GM12878 (cell line): ENCODE data around the gene FARSB. TPM values are rescaled to one million over a fixed set of nuclear protein-coding genes. Genes with fewer than 3 reads are reported as not detected.

ENCODE experiments used
- ATAC-seq: fragments of 200-7000 bp; cut with Tn5 transposase; 3 replicates; pipeline ENCODE4 v1.9.1; 2020; ENCODE audit warnings: mild to moderate bottlenecking, moderate library complexity
- BruUV-seq: library from RNA; stranded (reverse); fragments of 400-500 nt; replicated peaks from 2 replicates; lab custom pipeline; 2021; lab: Mats Ljungman, UMichigan
- CTCF ChIA-PET: fragments of 300-600 bp; sonication (Branson Sonifier 250); formaldehyde crosslinking; extraction: SDS; loops from one replicate; lab custom pipeline; 2021; ENCODE audit warnings: inconsistent platforms; lab: Yijun Ruan, JAX
- POLR2A ChIA-PET: fragments of 350-600 bp; formaldehyde crosslinking; extraction: SDS; loops from one replicate; lab custom pipeline; 2021; ENCODE audit warnings: inconsistent platforms; lab: Charles Lee
- RAD21 ChIA-PET: fragments of 300-600 bp; sonication (Branson Sonifier 250); formaldehyde crosslinking; loops from one replicate; lab custom pipeline; 2023; ENCODE audit warnings: antibody characterized with exemption; ENCODE audit not compliant: unreplicated experiment; lab: Charles Lee
- SMC1A ChIA-PET: fragments of 300-600 bp; sonication (Branson Sonifier 250); formaldehyde crosslinking; loops from one replicate; lab custom pipeline; 2023; ENCODE audit not compliant: unreplicated experiment, uncharacterized antibody; lab: Charles Lee
- DNase-seq: peaks from one replicate; pipeline ENCODE4 v3.0.0-alpha.2; 2011; ENCODE audit warnings: low read depth, low spot score
- FAIRE-seq: peaks from 3 replicates; lab custom pipeline; 2011; peaks lifted over from hg19 to GRCh38; lab: Jason Lieb, UNC
- H2AFZ ChIP-seq: 2 replicates; pipeline ENCODE4 v1.6.0; 2011; ENCODE audit warnings: low read depth, low read length, control low read depth; ENCODE audit not compliant: control insufficient read depth
- H3K27ac ChIP-seq: 2 replicates; pipeline ENCODE4 v1.5.1; 2011; ENCODE audit warnings: control low read depth; ENCODE audit not compliant: control insufficient read depth, insufficient read depth
- H3K27me3 ChIP-seq, 2 experiments: replicated peaks in 1 of 2; 2 replicates each; pipeline versions ENCODE4 v1.6.0 to v1.6.1; 2011; ENCODE audit warnings: low read length in 1 of 2; ENCODE audit not compliant: control insufficient read depth in 2 of 2, insufficient read depth in 2 of 2
- H3K36me3 ChIP-seq, 2 experiments: 2 replicates each; pipeline ENCODE4 v1.5.1; 2011; ENCODE audit warnings: low read length in 1 of 2; ENCODE audit not compliant: control insufficient read depth in 2 of 2, insufficient read depth in 2 of 2
- H3K4me1 ChIP-seq: 2 replicates; pipeline ENCODE4 v1.6.1; 2011; ENCODE audit warnings: mild to moderate bottlenecking, low read length, moderate library complexity, mixed read lengths; ENCODE audit not compliant: control insufficient read depth, insufficient read depth
- H3K4me2 ChIP-seq: 2 replicates; pipeline ENCODE4 v1.6.0; 2011; ENCODE audit warnings: control low read depth; ENCODE audit not compliant: control insufficient read depth, insufficient read depth
- H3K4me3 ChIP-seq: fragments of 200-600 bp; sonication (generic); 2 replicates; pipeline ENCODE4 v1.5.1; 2016
- H3K79me2 ChIP-seq: 2 replicates; pipeline ENCODE4 v1.6.0; 2011; ENCODE audit warnings: low read length; ENCODE audit not compliant: control insufficient read depth, insufficient read depth
- H3K9ac ChIP-seq: 2 replicates; pipeline ENCODE4 v1.8.0; 2011; ENCODE audit warnings: low read length, control low read depth, mixed read lengths; ENCODE audit not compliant: control insufficient read depth, insufficient read depth
- H3K9me3 ChIP-seq: replicated peaks from 3 replicates; pipeline ENCODE4 v1.5.1; 2011; ENCODE audit warnings: mild to moderate bottlenecking, low read length; ENCODE audit not compliant: control insufficient read depth, insufficient read depth
- H4K20me1 ChIP-seq: 2 replicates; pipeline ENCODE4 v1.6.0; 2011; ENCODE audit not compliant: control insufficient read depth, insufficient read depth
- BHLHE40 ChIP-seq, 2 experiments: fragments of 450-650 bp in 1 of 2; IDR thresholded peaks; 2 replicates each; pipeline ENCODE4 v1.6.1; 2011 to 2017; ENCODE audit warnings: low read depth in 2 of 2, borderline replicate concordance in 1 of 2, improper control_type of control experiment in 1 of 2, low read length in 1 of 2, mild to moderate bottlenecking in 1 of 2
- CUX1 ChIP-seq: IDR thresholded peaks from 2 replicates; pipeline ENCODE4 v1.6.1; 2012; ENCODE audit warnings: improper control_type of control experiment, low read depth, low read length; ENCODE audit not compliant: insufficient replicate concordance
- ETV6 ChIP-seq, 2 experiments: fragments of 450-650 bp in 1 of 2; IDR thresholded peaks in 1 of 2; conservative IDR thresholded peaks in 1 of 2; 2 replicates each; pipeline ENCODE4 v1.6.1; 2014; ENCODE audit warnings: antibody characterized with exemption in 1 of 2, borderline replicate concordance in 1 of 2, low read depth in 1 of 2, mild to moderate bottlenecking in 1 of 2, moderate library complexity in 1 of 2
- IRF5 ChIP-seq: fragments of 450-650 bp; IDR thresholded peaks from 2 replicates; pipeline ENCODE4 v1.6.1; 2017; ENCODE audit warnings: borderline replicate concordance
- JUND ChIP-seq: IDR thresholded peaks from 2 replicates; pipeline ENCODE4 v1.6.1; 2012; ENCODE audit warnings: low read depth, mild to moderate bottlenecking, low read length, improper control_type of control experiment, moderate library complexity
- MYB ChIP-seq: fragments of 150-350 bp; IDR thresholded peaks from 2 replicates; pipeline ENCODE4 v1.6.1; 2014; ENCODE audit warnings: mild to moderate bottlenecking, low read depth, low read length, borderline replicate concordance
- NFIC ChIP-seq: IDR thresholded peaks from 2 replicates; pipeline ENCODE4 v1.6.1; 2012; ENCODE audit warnings: low read depth, mild to moderate bottlenecking, inconsistent platforms, low read length, moderate library complexity
- PAX5 ChIP-seq: IDR thresholded peaks from 2 replicates; pipeline ENCODE4 v1.6.1; 2011; ENCODE audit warnings: low read depth, low read length, borderline replicate concordance
- RELA ChIP-seq: fragments of 450-650 bp; IDR thresholded peaks from 2 replicates; pipeline ENCODE4 v1.8.0; 2014; ENCODE audit warnings: borderline replicate concordance; ENCODE audit not compliant: partially characterized antibody
- SMARCA5 ChIP-seq: fragments of 450-650 bp; IDR thresholded peaks from 2 replicates; pipeline ENCODE4 v1.6.1; 2017; ENCODE audit warnings: mild to moderate bottlenecking
- TARDBP ChIP-seq: IDR thresholded peaks from 2 replicates; pipeline ENCODE4 v1.6.1; 2016; ENCODE audit warnings: borderline replicate concordance
- ZBTB11 ChIP-seq: fragments of 450-650 bp; formaldehyde crosslinking; IDR thresholded peaks from 2 replicates; pipeline ENCODE4 v1.5.0; 2022; ENCODE audit warnings: mild to moderate bottlenecking, missing genetic modification characterization
- WGBS: methylation state at CpG from one replicate; pipeline ENCODE4 v1.1.6; 2016; ENCODE audit warnings: low lambda C conversion rate; ENCODE audit not compliant: insufficient replicate concordance, insufficient coverage; ENCODE audit errors: missing lambda C conversion rate; 5-methylcytosine and 5-hydroxymethylcytosine counted together
- in situ Hi-C: fragments of 300-500 bp; cut with MboI; formaldehyde crosslinking; loops from 9 replicates; pipeline ENCODE4 v1.14.3; 2018; ENCODE audit warnings: mixed read lengths
- intact Hi-C: fragments of 100-400 bp; cut with micrococcal nuclease; formaldehyde crosslinking; loops from one replicate; pipeline ENCODE4 v1.14.2; 2022; ENCODE audit not compliant: unreplicated experiment
- polyA plus RNA-seq, 11 experiments: library from polyadenylated mRNA; depleted of rRNA in 4 of 11; unstranded in 6 of 11; stranded (reverse) in 5 of 11; fragments of >200 nt; fragmentation: Nextera tagmentation in 4 of 11; fragmentation: Illumina TruSeq in 1 of 11; extraction: Ambion mirVana in 4 of 11; extraction: Trizol in 1 of 11; gene quantifications; 1 replicate in 1 of 11; 2 replicates in 10 of 11; pipeline versions ENCODE4 v1.2.1 to v1.2.3, GENCODE V29; 2011 to 2016; ENCODE audit warnings: inconsistent platforms in 2 of 11, missing spikeins in 2 of 11, low read depth in 1 of 11
- total RNA-seq, 4 experiments: library from RNA; depleted of rRNA in 3 of 4; stranded (reverse); fragments of >200 nt in 3 of 4; fragmentation: Illumina TruSeq in 1 of 4; extraction: Trizol in 1 of 4; gene quantifications; 2 replicates each; pipeline versions ENCODE4 v1.2.1 to v1.2.3, GENCODE V29; 2013 to 2021

The FARSB gene
- total and polyA plus RNA-seq, 10 of the 15 experiments (the other 5 are each of a cell fraction or from before 2014, with no cell fraction given), result 32.4 to 127 (median 73.8) TPM

- no peak overlapping the region for H2AFZ ChIP-seq
- 97% methylated on average over 5 of the region's 5 CpGs for WGBS
- BruUV-seq, result no TSS peak
- SMC1A ChIA-PET, result interaction anchor here (1.2 to 2.0 kb wide), 3 partner anchors 17 to 45 kb away, joined by 3 to 5 read pairs (median 4); no protein-coding TSS in a partner anchor
- H3K27ac ChIP-seq, result no peak overlapping the region
- no peak overlapping the region for H3K9ac ChIP-seq
- in situ Hi-C loops (no loop called here), intact Hi-C loops (no loop called here)
- H3K27me3 ChIP-seq, result no peaks in the 10 kb centered on the region
- ATAC-seq (no peak), FAIRE-seq (no peak), DNase-seq (no peak)
- TF ChIP-seq IRF5 (no peak), CUX1 (no peak), NFIC (no peak), TARDBP (no peak), JUND (no peak), PAX5 (no peak), ZBTB11 (CRISPR knock-in tag) (no peak), ETV6 (conservative IDR thresholded peaks at IDR 0.05 in 1 of 2, IDR thresholded peaks at IDR 0.05 in 1 of 2; ENCODE audit: borderline replicate concordance in 1 of 2, low read depth in 1 of 2) (no peak), SMARCA5 (no peak), BHLHE40 (IDR thresholded peaks at IDR 0.05; ENCODE audit: borderline replicate concordance in 1 of 2, low read depth in 2 of 2, low read length in 1 of 2) (no peak), MYB (no peak), RELA (no peak)
- H3K4me1 ChIP-seq, result peaks cover 6% of the 10 kb centered on the region; the same call in 1 of the 2 replicates
- no peak overlapping the region for H3K4me3 ChIP-seq
- peaks cover 2% of the 10 kb centered on the region; the same call in 1 of the 3 replicates for H3K9me3 ChIP-seq
- RAD21 ChIA-PET, result no interaction called here
- H4K20me1 ChIP-seq, result no peaks in the 10 kb centered on the region
- CTCF ChIA-PET, result interaction anchor here (0.6 to 1.1 kb wide), 2 partner anchors 19 to 131 kb away, joined by 3 read pairs; no protein-coding TSS in a partner anchor
- H3K79me2 ChIP-seq, result no peaks in the 10 kb centered on the region
- H3K36me3 ChIP-seq, result peaks cover 6 to 26% of the 10 kb centered on the region in 2 experiments
- POLR2A ChIA-PET, result no interaction called here
- no peak overlapping the region for H3K4me2 ChIP-seq
Measured at GRCh38 chr2:222525811-222526210, 130.1 kb downstream of the FARSB start.
